Measurements from ENCODE around the gene RAB7A. TPM values are rescaled to one million over a fixed set of nuclear protein-coding genes. Genes with fewer than 3 reads are reported as not detected.

RAB7A gene
- total RNA-seq, 1 experiment from 2014 or later: 155 TPM

DNA sequence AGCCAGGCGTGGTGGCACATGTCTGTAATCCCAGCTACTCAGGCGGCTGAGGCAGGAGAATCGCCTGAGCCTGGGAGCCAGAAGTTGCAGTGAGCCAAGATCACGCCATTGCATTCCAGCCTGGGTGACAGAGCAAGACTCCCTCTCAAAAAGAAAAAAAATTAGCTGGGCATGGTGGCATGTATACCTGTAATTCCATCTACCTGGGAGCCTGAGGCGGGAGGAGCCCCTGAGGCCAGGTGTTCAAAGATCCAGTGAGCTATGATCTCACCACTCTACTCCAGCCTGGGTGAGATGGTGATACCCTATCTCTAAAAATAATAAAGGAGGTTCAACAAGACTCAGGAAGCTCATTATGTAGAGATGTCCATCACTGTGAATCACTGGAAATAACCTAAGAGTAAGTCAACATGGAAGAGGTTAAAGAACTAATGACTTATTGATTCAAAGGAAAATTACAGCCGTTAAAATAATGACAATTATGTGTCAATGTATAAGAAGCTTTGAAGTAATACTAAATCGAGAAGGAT is 19.8 kb upstream of the RAB7A start:
- Histone ChIP-seq H3K27me3 (ENCODE audit: insufficient read depth, low read length) (no peaks in the 10 kb centered on the region), H3K23me2 (ENCODE audit: insufficient read length, low read depth, low read length, poor library complexity, severe bottlenecking) (no peaks in the 10 kb centered on the region), H4K91ac (ENCODE audit: insufficient read length, low read depth, low read length) (no peak overlapping the region), H4K8ac (replicated peaks; ENCODE audit: insufficient read length, low read depth, low read length) (no peak overlapping the region), H4K20me1 (ENCODE audit: control insufficient read depth, insufficient read depth, insufficient read length) (no peaks in the 10 kb centered on the region), H3K79me2 (ENCODE audit: insufficient read depth, low read length) (no peaks in the 10 kb centered on the region), H4K5ac (ENCODE audit: insufficient read length, low read depth, low read length) (no peak overlapping the region), H2BK12ac (ENCODE audit: insufficient read length, low read depth, low read length) (no peak overlapping the region), H2BK120ac (ENCODE audit: low read depth, low read length, poor library complexity, severe bottlenecking) (no peak overlapping the region), H3K9me3 (ENCODE audit: control insufficient read depth, low read depth, low read length) (no peaks in the 10 kb centered on the region), H2BK5ac (ENCODE audit: insufficient read length, low read length) (no peak overlapping the region), H3K23ac (ENCODE audit: insufficient read length, low read depth, low read length) (no peak overlapping the region), H2BK15ac (ENCODE audit: low read depth, low read length) (no peak overlapping the region), H2AFZ (ENCODE audit: low read length) (no peak overlapping the region), H2BK20ac (ENCODE audit: low read depth, low read length, poor library complexity, severe bottlenecking) (no peak overlapping the region), H3K4me2 (ENCODE audit: insufficient read depth, insufficient read length, low read length) (no peak overlapping the region), H3K27ac (ENCODE audit: insufficient read length, low read depth, low read length) (no peak overlapping the region), H3K9ac (ENCODE audit: extremely low read depth, insufficient read length, low read length) (no peak overlapping the region), H3K18ac (ENCODE audit: insufficient read length, low read depth, low read length) (no peak overlapping the region), H3K14ac (ENCODE audit: insufficient read depth, low read length) (no peak overlapping the region), H2AK5ac (ENCODE audit: insufficient read length, low read length) (no peak overlapping the region), H3K4me1 (ENCODE audit: insufficient read depth, low read length) (peaks cover 4% of the 10 kb centered on the region; the same call in 1 of the 2 replicates), H3K4ac (ENCODE audit: low read depth, low read length) (no peak overlapping the region), H3K56ac (ENCODE audit: insufficient read length, low read depth, low read length) (no peak overlapping the region), H3K79me1 (ENCODE audit: insufficient read depth, low read depth, low read length, poor library complexity, severe bottlenecking) (no peaks in the 10 kb centered on the region), H3T11ph (ENCODE audit: low read length) (no peak overlapping the region)
- Mint-ChIP-seq H3K4me1 (peaks cover 13 to 23% of the 10 kb centered on the region in 2 experiments), H3K4me3 (no peak overlapping the region), H3K27me3 (ENCODE audit: low read depth) (no peaks in the 10 kb centered on the region; the same call in 1 of the 2 replicates), H3K9me3 (no peaks in the 10 kb centered on the region), H3K27ac (no peak overlapping the region), H3K36me3 (ENCODE audit: insufficient read depth in 1 of 3, low read depth in 3 of 3) (0 out of 7 replicates have a peak, but pooled peaks cover 0 to 5% (median 0%) of the 10 kb centered on the region in 3 experiments)
- TF ChIP-seq, protein P1, sequence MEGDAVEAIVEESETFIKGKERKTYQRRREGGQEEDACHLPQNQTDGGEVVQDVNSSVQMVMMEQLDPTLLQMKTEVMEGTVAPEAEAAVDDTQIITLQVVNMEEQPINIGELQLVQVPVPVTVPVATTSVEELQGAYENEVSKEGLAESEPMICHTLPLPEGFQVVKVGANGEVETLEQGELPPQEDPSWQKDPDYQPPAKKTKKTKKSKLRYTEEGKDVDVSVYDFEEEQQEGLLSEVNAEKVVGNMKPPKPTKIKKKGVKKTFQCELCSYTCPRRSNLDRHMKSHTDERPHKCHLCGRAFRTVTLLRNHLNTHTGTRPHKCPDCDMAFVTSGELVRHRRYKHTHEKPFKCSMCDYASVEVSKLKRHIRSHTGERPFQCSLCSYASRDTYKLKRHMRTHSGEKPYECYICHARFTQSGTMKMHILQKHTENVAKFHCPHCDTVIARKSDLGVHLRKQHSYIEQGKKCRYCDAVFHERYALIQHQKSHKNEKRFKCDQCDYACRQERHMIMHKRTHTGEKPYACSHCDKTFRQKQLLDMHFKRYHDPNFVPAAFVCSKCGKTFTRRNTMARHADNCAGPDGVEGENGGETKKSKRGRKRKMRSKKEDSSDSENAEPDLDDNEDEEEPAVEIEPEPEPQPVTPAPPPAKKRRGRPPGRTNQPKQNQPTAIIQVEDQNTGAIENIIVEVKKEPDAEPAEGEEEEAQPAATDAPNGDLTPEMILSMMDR (conservative IDR thresholded peaks at IDR 0.05): no peak
- no peak for DNase-seq
- no CpG with 5 or more reads among the region's 7 CpGs for WGBS (ENCODE audit: extremely low coverage, insufficient read length, low lambda C conversion rate)

Data from H9 (cell line).